Ovary (tissue), 9 donors: ENCODE measurements around the gene MSI2. TPM values are rescaled to one million over a fixed set of nuclear protein-coding genes. Genes with fewer than 3 reads are reported as not detected.

Source experiments
- DNase-seq, 5 donors: peaks; one replicate each; pipeline ENCODE4 v3.0.0-alpha.2; 2019 to 2020
- H3K27ac ChIP-seq, 2 donors: fragments of 200-600 bp; one replicate each; pipeline versions ENCODE4 v1.5.1 to v1.8.0; 2019 to 2022
- H3K27me3 ChIP-seq: fragments of 200-600 bp; one replicate; pipeline ENCODE4 v1.8.0; 2022
- H3K36me3 ChIP-seq: fragments of 200-600 bp; sonication (generic); one replicate; pipeline ENCODE4 v1.5.1; 2019
- H3K4me1 ChIP-seq: one replicate; pipeline ENCODE4 v1.8.1; 2013; ENCODE audit warnings: mild to moderate bottlenecking, moderate library complexity; ENCODE audit not compliant: insufficient read depth
- H3K4me3 ChIP-seq: fragments of 200-600 bp; sonication (generic); one replicate; pipeline ENCODE4 v1.5.1; 2017
- H3K9me3 ChIP-seq, 2 donors: fragments of 200-600 bp in 1 of 2; sonication (generic) in 1 of 2; one replicate each; pipeline versions ENCODE4 v1.5.1 to v1.8.1; 2013 to 2019; ENCODE audit warnings: mild to moderate bottlenecking in 1 of 2, moderate library complexity in 1 of 2
- EP300 ChIP-seq: sonication (generic); formaldehyde crosslinking; IDR thresholded peaks from one replicate; pipeline ENCODE4 v1.6.1; 2017; ENCODE audit warnings: antibody characterized with exemption
- POLR2A ChIP-seq: fragments of 450-650 bp; IDR thresholded peaks from one replicate; pipeline ENCODE4 v1.6.1; 2017; ENCODE audit warnings: antibody characterized with exemption, mild to moderate bottlenecking, moderate library complexity
- WGBS, 3 donors: extraction: QIAGEN DNeasy Blood & Tissue Kit in 1 of 3; methylation state at CpG; one replicate each; pipeline versions ENCODE4 v1.1.5 to v1.1.7; 2013 to 2017; 5-methylcytosine and 5-hydroxymethylcytosine counted together
- intact Hi-C, 4 donors: fragments of 100-400 bp; cut with DNase I; formaldehyde crosslinking; loops; one replicate each; pipeline versions ENCODE4 v1.11.0 to v1.15.1; 2022 to 2023
- polyA plus RNA-seq, 2 donors: library from polyadenylated mRNA; stranded (reverse); fragments of 200-250 nt in 1 of 2; fragments of 350-450 nt in 1 of 2; fragmentation: Illumina TruSeq in 1 of 2; extraction: RNeasy Lipid Tissue Mini Kit (QIAGEN cat#74804) in 1 of 2; gene quantifications; one replicate each; pipeline ENCODE4 v1.2.3, GENCODE V29; 2013 to 2014
- total RNA-seq, 7 donors: library from RNA; depleted of rRNA in 2 of 7; stranded (reverse); fragments of >200 nt in 2 of 7; fragmentation: NEBNext Ultra II Directional in 3 of 7; extraction: Animal tissue kit (Norgen Biotek cat#: 25700) in 3 of 7; gene quantifications; one replicate each; pipeline versions ENCODE4 v1.1.0 to v1.2.4, GENCODE V29; 2016 to 2023
- TF ChIP-seq, protein P1 (sequence below), 3 donors: fragments of 450-650 bp in 2 of 3; fragments of 200-600 bp in 1 of 3; IDR thresholded peaks; one replicate each; pipeline versions ENCODE4 v1.5.1 to v1.8.0; 2016 to 2022; ENCODE audit warnings: antibody characterized with exemption in 3 of 3, mild to moderate bottlenecking in 1 of 3
- donor health status: DM: no; HTN: no; CAD: no; lungs with moderate emphysema.
- donor health status: DM: no; HTN: no; CAD: no.
- donor health status: Bipolar disorder and iron deficiency.
- donor health status: DM: yes; HTN: yes; CAD: no.
- donor health status: DM: no; HTN: no; CAD: no.
- donor health status: DM: yes; HTN: yes; CAD: no.

MSI2 gene
- total and polyA plus RNA-seq, 9 donors = 43.1 to 199 (median 120) TPM

- Histone ChIP-seq H3K27ac (no peak overlapping the region), H3K27me3 (no peaks in the 10 kb centered on the region), H3K9me3 (no peaks in the 10 kb centered on the region), H3K4me1 (peaks cover 19% of the 10 kb centered on the region), H3K36me3 (no peaks in the 10 kb centered on the region), H3K4me3 (no peak overlapping the region)
- WGBS, 3 donors = 43 to 58% (median 57%) methylated on average over 7 of the region's 7 CpGs
- intact Hi-C loops = no loop called here
- no peak for DNase-seq
- TF ChIP-seq POLR2A (no peak), EP300 (no peak)
- TF ChIP-seq, protein P1, sequence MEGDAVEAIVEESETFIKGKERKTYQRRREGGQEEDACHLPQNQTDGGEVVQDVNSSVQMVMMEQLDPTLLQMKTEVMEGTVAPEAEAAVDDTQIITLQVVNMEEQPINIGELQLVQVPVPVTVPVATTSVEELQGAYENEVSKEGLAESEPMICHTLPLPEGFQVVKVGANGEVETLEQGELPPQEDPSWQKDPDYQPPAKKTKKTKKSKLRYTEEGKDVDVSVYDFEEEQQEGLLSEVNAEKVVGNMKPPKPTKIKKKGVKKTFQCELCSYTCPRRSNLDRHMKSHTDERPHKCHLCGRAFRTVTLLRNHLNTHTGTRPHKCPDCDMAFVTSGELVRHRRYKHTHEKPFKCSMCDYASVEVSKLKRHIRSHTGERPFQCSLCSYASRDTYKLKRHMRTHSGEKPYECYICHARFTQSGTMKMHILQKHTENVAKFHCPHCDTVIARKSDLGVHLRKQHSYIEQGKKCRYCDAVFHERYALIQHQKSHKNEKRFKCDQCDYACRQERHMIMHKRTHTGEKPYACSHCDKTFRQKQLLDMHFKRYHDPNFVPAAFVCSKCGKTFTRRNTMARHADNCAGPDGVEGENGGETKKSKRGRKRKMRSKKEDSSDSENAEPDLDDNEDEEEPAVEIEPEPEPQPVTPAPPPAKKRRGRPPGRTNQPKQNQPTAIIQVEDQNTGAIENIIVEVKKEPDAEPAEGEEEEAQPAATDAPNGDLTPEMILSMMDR (IDR thresholded peaks at IDR 0.05) = no peak
These were observed 14.5 kb downstream of the MSI2 start for GRCh38 chr17:57270801-57271245.

GRCh38 chr17:57271821-57272220, 15.5 kb downstream of the MSI2 start:
- TF ChIP-seq, protein P1 (IDR thresholded peaks at IDR 0.05) = no peak
- TF ChIP-seq EP300 (no peak), POLR2A (no peak)
- Histone ChIP-seq H3K27ac (no peak overlapping the region), H3K4me3 (no peak overlapping the region), H3K27me3 (no peaks in the 10 kb centered on the region), H3K36me3 (no peaks in the 10 kb centered on the region), H3K4me1 (peaks cover 16% of the 10 kb centered on the region), H3K9me3 (no peaks in the 10 kb centered on the region)
- no peak for DNase-seq
- intact Hi-C loops = no loop called here
- WGBS, 3 donors = 69 to 82% (median 76%) methylated on average over 6 of the region's 6 CpGs

- H3K9me3 ChIP-seq = no peaks in the 10 kb centered on the region
- WGBS, 3 donors = 68 to 71% (median 70%) methylated on average over 6 of the region's 6 CpGs
- no peak for TF ChIP-seq POLR2A
- no peak for TF ChIP-seq EP300
- TF ChIP-seq, protein P1 (IDR thresholded peaks at IDR 0.05) = no peak
- H3K4me1 ChIP-seq = peaks cover 12% of the 10 kb centered on the region
- H3K27ac ChIP-seq = no peak overlapping the region
- no peaks in the 10 kb centered on the region for H3K27me3 ChIP-seq
- no peaks in the 10 kb centered on the region for H3K36me3 ChIP-seq
- DNase-seq = no peak
- intact Hi-C loops = no loop called here
- no peak overlapping the region for H3K4me3 ChIP-seq
These were observed 17.2 kb downstream of the MSI2 start for GRCh38 chr17:57273490-57273889.

- intact Hi-C loops = no loop called here
- no peak for DNase-seq
- peaks cover 11% of the 10 kb centered on the region for H3K4me1 ChIP-seq
- 63 to 85% (median 71%) methylated on average over 3 of the region's 3 CpGs for WGBS, 3 donors
- TF ChIP-seq POLR2A (no peak), EP300 (no peak)
- TF ChIP-seq, protein P1 (IDR thresholded peaks at IDR 0.05) = no peak
- no peak overlapping the region for H3K4me3 ChIP-seq
- no peaks in the 10 kb centered on the region for H3K36me3 ChIP-seq
- no peaks in the 10 kb centered on the region for H3K9me3 ChIP-seq
- no peak overlapping the region for H3K27ac ChIP-seq
- no peaks in the 10 kb centered on the region for H3K27me3 ChIP-seq
These were observed 17.8 kb downstream of the MSI2 start for GRCh38 chr17:57274162-57274561.
